Left lung (tissue), 14 donors: ENCODE data around the gene MORC4. TPM values are rescaled to one million over a fixed set of nuclear protein-coding genes. Genes with fewer than 3 reads are reported as not detected.

Source experiments
- ATAC-seq: fragments of 200-7000 bp; cut with Tn5 transposase; one replicate; pipeline ENCODE4 v1.9.1; 2020; ENCODE audit warnings: moderate library complexity
- DNase-seq, 4 donors: peaks; one replicate each; pipeline ENCODE4 v3.0.0-alpha.2; 2013 to 2020
- H3K27ac ChIP-seq, 2 donors: fragments of 200-600 bp; sonication (generic) in 1 of 2; one replicate each; pipeline versions ENCODE4 v1.5.0 to v1.8.0; 2020 to 2021
- H3K27me3 ChIP-seq, 2 donors: fragments of 200-600 bp; sonication (generic) in 1 of 2; one replicate each; pipeline versions ENCODE4 v1.5.0 to v1.8.0; 2020 to 2021
- H3K36me3 ChIP-seq, 2 donors: fragments of 200-600 bp; sonication (generic) in 1 of 2; one replicate each; pipeline versions ENCODE4 v1.5.0 to v1.8.0; 2020 to 2021
- H3K4me1 ChIP-seq, 2 donors: fragments of 200-600 bp; one replicate each; pipeline ENCODE4 v1.8.0; 2021
- H3K4me3 ChIP-seq, 2 donors: fragments of 200-600 bp; sonication (generic) in 1 of 2; one replicate each; pipeline versions ENCODE4 v1.5.0 to v1.8.0; 2020 to 2021; ENCODE audit warnings: mild to moderate bottlenecking in 1 of 2
- H3K9me3 ChIP-seq, 2 donors: fragments of 200-600 bp; sonication (generic) in 1 of 2; one replicate each; pipeline versions ENCODE4 v1.5.0 to v1.8.0; 2020 to 2021
- CTCF ChIP-seq, 2 donors: fragments of 200-600 bp; sonication (generic) in 1 of 2; IDR thresholded peaks; one replicate each; pipeline versions ENCODE4 v1.5.0 to v1.8.0; 2021; ENCODE audit warnings: antibody characterized with exemption in 2 of 2
- intact Hi-C, 2 donors: fragments of 100-400 bp; cut with DNase I; formaldehyde crosslinking; loops; one replicate each; pipeline versions ENCODE4 v1.11.2 to v1.14.2; 2022
- long read RNA-seq, 12 donors: library from polyadenylated mRNA in 2 of 12; unstranded in 2 of 12; transcript quantifications; one replicate each; pipeline ENCODE4 v2.0.0 and lab custom pipeline, GENCODE V29; 2019 to 2026
- polyA plus RNA-seq, 6 donors: library from polyadenylated mRNA; unstranded; fragments of 120-200 nt; gene quantifications; one replicate each; pipeline ENCODE4 v1.2.1, GENCODE V29; 2013; ENCODE audit not compliant: insufficient read length in 6 of 6
- total RNA-seq, 2 donors: library from RNA; stranded (reverse); fragmentation: NEBNext Ultra II Directional; extraction: Animal tissue kit (Norgen Biotek cat#: 25700); gene quantifications; one replicate each; pipeline ENCODE4 v1.2.1, GENCODE V29; 2021
- donor health status: DM: no; HTN: yes; CAD: no.
- donor health status: DM: no; HTN: no; CAD: no.

The MORC4 gene
- total RNA-seq (10 to 100 TPM; 12.8 to 26.2 TPM), polyA plus RNA-seq (10 to 100 TPM; 35.9 to 45.5 (median 38.8) TPM)
- long read RNA-seq, donor 1, partial matches to known transcripts: 223 of 225 reads
- long read RNA-seq, donor 1, other reads (novel, unspliced or antisense): 0 of 225 reads
- long read RNA-seq, donor 2, partial matches to known transcripts: 31 of 31 reads
- long read RNA-seq, donor 2, other reads (novel, unspliced or antisense): 0 of 31 reads
- long read RNA-seq, donor 3, partial matches to known transcripts: 71 of 72 reads
- long read RNA-seq, donor 3, other reads (novel, unspliced or antisense): 0 of 72 reads
- long read RNA-seq, donor 4, partial matches to known transcripts: 3 of 4 reads
- long read RNA-seq, donor 4, other reads (novel, unspliced or antisense): 1 of 4 reads
- long read RNA-seq, donor 5, partial matches to known transcripts: 35 of 40 reads
- long read RNA-seq, donor 5, other reads (novel, unspliced or antisense): 0 of 40 reads
- long read RNA-seq, donor 6, partial matches to known transcripts: 13 of 16 reads
- long read RNA-seq, donor 6, other reads (novel, unspliced or antisense): 0 of 16 reads
- long read RNA-seq, donor 7, partial matches to known transcripts: 0 of 1 reads
- long read RNA-seq, donor 7, other reads (novel, unspliced or antisense): 0 of 1 reads
- long read RNA-seq, donor 8, partial matches to known transcripts: 78 of 81 reads
- long read RNA-seq, donor 8, other reads (novel, unspliced or antisense): 0 of 81 reads
- long read RNA-seq, donor 9: 0 reads
- long read RNA-seq, donor 10: 0 reads
- long read RNA-seq, donor 11, partial matches to known transcripts: 0 of 1 reads
- long read RNA-seq, donor 11, other reads (novel, unspliced or antisense): 0 of 1 reads
- long read RNA-seq, donor 12, partial matches to known transcripts: 52 of 53 reads
- long read RNA-seq, donor 12, other reads (novel, unspliced or antisense): 0 of 53 reads

GRCh38 chrX:107000013-107000515, at the start of gene MORC4:
TSS of gene MORC4 (minus strand) at chrX:107000212. CDS start at chrX:106999969, 243 bp downstream.
- no peaks in the 10 kb centered on the region for H3K4me1 ChIP-seq
- H3K27me3 ChIP-seq: peaks cover 0 to 19% of the 10 kb centered on the region in 2 donors
- H3K27ac ChIP-seq: peak within 1 kb of the TSS in 1 of 2 donors; percentile 79
- intact Hi-C loops: no loop called here
- ATAC-seq (peak; percentile 94), DNase-seq (peak; percentile 64 to 87 (median 83))
- no peak for TF ChIP-seq CTCF (IDR thresholded peaks at IDR 0.05)
- no peaks in the 10 kb centered on the region for H3K36me3 ChIP-seq
- H3K9me3 ChIP-seq: no peaks in the 10 kb centered on the region
- peak within 1 kb of the TSS; percentile 33 to 49 for H3K4me3 ChIP-seq

- intact Hi-C loops: no loop called here
- DNase-seq (no peak), ATAC-seq (no peak)
- Histone ChIP-seq H3K9me3 (no peaks in the 10 kb centered on the region), H3K4me1 (no peaks in the 10 kb centered on the region), H3K27ac (no peak overlapping the region), H3K27me3 (no peaks in the 10 kb centered on the region), H3K36me3 (no peaks in the 10 kb centered on the region), H3K4me3 (no peak overlapping the region)
- no peak for TF ChIP-seq CTCF (IDR thresholded peaks at IDR 0.05)
Measured at GRCh38 chrX:107047622-107048021, 47.6 kb upstream of the MORC4 start.

- intact Hi-C loops: no loop called here
- ATAC-seq: no peak
- Histone ChIP-seq H3K27ac (no peak overlapping the region), H3K4me1 (no peaks in the 10 kb centered on the region), H3K27me3 (no peaks in the 10 kb centered on the region), H3K9me3 (no peaks in the 10 kb centered on the region), H3K36me3 (no peaks in the 10 kb centered on the region), H3K4me3 (no peak overlapping the region)
- no peak for DNase-seq
- no peak for TF ChIP-seq CTCF (IDR thresholded peaks at IDR 0.05)
Measured at GRCh38 chrX:107029752-107030151, 29.7 kb upstream of the MORC4 start.

GRCh38 chrX:107025545-107025944, 25.5 kb upstream of the MORC4 start:
- no peak overlapping the region for H3K4me3 ChIP-seq
- no peaks in the 10 kb centered on the region for H3K9me3 ChIP-seq
- H3K27me3 ChIP-seq: peaks cover 0 to 3% of the 10 kb centered on the region in 2 donors
- no peak overlapping the region for H3K27ac ChIP-seq
- DNase-seq (peak in 2 of 4 donors; percentile 11 to 35), ATAC-seq (peak; percentile 80)
- no peaks in the 10 kb centered on the region for H3K36me3 ChIP-seq
- intact Hi-C loops: no loop called here
- TF ChIP-seq CTCF (IDR thresholded peaks at IDR 0.05): peak in 1 of 2 donors; percentile 38
- H3K4me1 ChIP-seq: no peaks in the 10 kb centered on the region
